Esophagus muscularis mucosa (tissue), 4 donors: ENCODE results near the gene FBXO4.

Experiments used
- EP300 ChIP-seq: sonication (generic); formaldehyde crosslinking; IDR thresholded peaks from one replicate; pipeline ENCODE4 v1.6.1; 2017; ENCODE audit warnings: antibody characterized with exemption
- POLR2A ChIP-seq: fragments of 450-650 bp; IDR thresholded peaks from one replicate; pipeline ENCODE4 v1.6.1; 2017; ENCODE audit warnings: antibody characterized with exemption, moderate library complexity, mild to moderate bottlenecking, low read depth
- POLR2AphosphoS5 ChIP-seq, 2 donors: sonication (generic); formaldehyde crosslinking; IDR thresholded peaks; one replicate each; pipeline ENCODE4 v1.6.1; 2017; ENCODE audit warnings: antibody characterized with exemption in 2 of 2
- TF ChIP-seq, protein P1 (sequence below), 3 experiments: fragments of 200-600 bp in 2 of 3; fragments of 450-650 bp in 1 of 3; sonication (generic) in 2 of 3; IDR thresholded peaks; one replicate each; pipeline ENCODE4 v1.5.1; 2017 to 2019; ENCODE audit warnings: antibody characterized with exemption in 3 of 3, mild to moderate bottlenecking in 2 of 3, moderate library complexity in 1 of 3

- TF ChIP-seq, protein P1, sequence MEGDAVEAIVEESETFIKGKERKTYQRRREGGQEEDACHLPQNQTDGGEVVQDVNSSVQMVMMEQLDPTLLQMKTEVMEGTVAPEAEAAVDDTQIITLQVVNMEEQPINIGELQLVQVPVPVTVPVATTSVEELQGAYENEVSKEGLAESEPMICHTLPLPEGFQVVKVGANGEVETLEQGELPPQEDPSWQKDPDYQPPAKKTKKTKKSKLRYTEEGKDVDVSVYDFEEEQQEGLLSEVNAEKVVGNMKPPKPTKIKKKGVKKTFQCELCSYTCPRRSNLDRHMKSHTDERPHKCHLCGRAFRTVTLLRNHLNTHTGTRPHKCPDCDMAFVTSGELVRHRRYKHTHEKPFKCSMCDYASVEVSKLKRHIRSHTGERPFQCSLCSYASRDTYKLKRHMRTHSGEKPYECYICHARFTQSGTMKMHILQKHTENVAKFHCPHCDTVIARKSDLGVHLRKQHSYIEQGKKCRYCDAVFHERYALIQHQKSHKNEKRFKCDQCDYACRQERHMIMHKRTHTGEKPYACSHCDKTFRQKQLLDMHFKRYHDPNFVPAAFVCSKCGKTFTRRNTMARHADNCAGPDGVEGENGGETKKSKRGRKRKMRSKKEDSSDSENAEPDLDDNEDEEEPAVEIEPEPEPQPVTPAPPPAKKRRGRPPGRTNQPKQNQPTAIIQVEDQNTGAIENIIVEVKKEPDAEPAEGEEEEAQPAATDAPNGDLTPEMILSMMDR (IDR thresholded peaks at IDR 0.05), result no peak
- TF ChIP-seq POLR2A, result no peak
- no peak for TF ChIP-seq EP300
- no peak for TF ChIP-seq POLR2AphosphoS5 (IDR thresholded peaks at IDR 0.05)
These were observed 41.8 kb upstream of the FBXO4 start for GRCh38 chr5:41883243-41883642.
